Neural progenitor cell (in vitro differentiated cells): ENCODE data around the gene VSX2.

Experiments
- CTCF ChIP-seq: fragments of 200-600 bp; sonication (generic); IDR thresholded peaks from 2 replicates; pipeline ENCODE4 v1.5.1; 2017; ENCODE audit warnings: antibody characterized with exemption, mild to moderate bottlenecking
- EZH2 ChIP-seq: fragments of 200-600 bp; sonication (generic); IDR thresholded peaks from 2 replicates; pipeline ENCODE4 v1.6.1; 2017; ENCODE audit warnings: antibody characterized with exemption, mild to moderate bottlenecking, moderate library complexity
- EZH2phosphoT487 ChIP-seq: fragments of 200-600 bp; sonication (generic); IDR thresholded peaks from 2 replicates; pipeline ENCODE4 v1.6.1; 2017; ENCODE audit warnings: antibody characterized with exemption

- no peak for TF ChIP-seq CTCF
- TF ChIP-seq EZH2: no peak
- TF ChIP-seq EZH2phosphoT487: no peak
These were observed 33.4 kb upstream of the VSX2 start for GRCh38 chr14:74205882-74206281.
